Kidney epithelial cell (primary cell): ENCODE data around the gene IL23R. TPM values are rescaled to one million over a fixed set of nuclear protein-coding genes. Genes with fewer than 3 reads are reported as not detected.

Experiments used
- DNase-seq: peaks from one replicate; pipeline ENCODE4 v3.0.0-alpha.2; 2010; ENCODE audit warnings: low read depth
- H3K27me3 ChIP-seq: 2 replicates; pipeline ENCODE4 v1.6.0; 2011; ENCODE audit warnings: low read length; ENCODE audit not compliant: control insufficient read depth, insufficient read depth
- H3K36me3 ChIP-seq: 2 replicates; pipeline ENCODE4 v1.5.1; 2011; ENCODE audit warnings: low read length; ENCODE audit not compliant: control insufficient read depth, insufficient read depth
- H3K4me3 ChIP-seq: 2 replicates; pipeline ENCODE4 v1.5.1; 2011; ENCODE audit warnings: low read depth, mild to moderate bottlenecking, control low read depth, low read length
- CTCF ChIP-seq: IDR thresholded peaks from 2 replicates; pipeline ENCODE4 v1.5.1; 2011; ENCODE audit warnings: mild to moderate bottlenecking, moderate library complexity, low read length, control low read depth, inconsistent platforms; ENCODE audit not compliant: insufficient read depth, poor library complexity, severe bottlenecking
- total RNA-seq: library from RNA; depleted of rRNA; stranded (reverse); fragments of >200 nt; gene quantifications from 2 replicates; pipeline ENCODE4 v1.2.3, GENCODE V29; 2015

The IL23R gene
- total RNA-seq, 1 donor from 2014 or later, result not detected

DNA sequence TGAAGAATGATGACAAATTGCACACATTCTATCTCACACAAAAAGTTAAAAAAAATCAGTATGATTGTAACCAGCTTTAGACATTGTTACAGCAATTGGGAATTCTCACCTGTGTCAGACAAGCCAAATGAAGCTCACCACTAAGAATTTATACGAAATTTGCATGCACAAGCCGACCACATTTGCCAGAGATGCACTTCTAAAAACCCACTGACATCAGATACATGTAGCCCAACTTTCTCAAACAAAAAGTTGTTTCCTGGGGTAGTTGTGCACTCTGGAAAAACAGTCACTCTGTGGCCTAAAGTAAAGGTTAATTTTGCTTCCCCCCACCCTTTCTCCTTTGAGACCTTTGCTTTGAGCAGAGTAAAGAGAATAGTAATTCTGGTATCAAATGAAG is 73.5 kb downstream of the IL23R start:
- no peak overlapping the region for H3K4me3 ChIP-seq
- TF ChIP-seq CTCF, result no peak
- no peaks in the 10 kb centered on the region for H3K27me3 ChIP-seq
- H3K36me3 ChIP-seq, result no peaks in the 10 kb centered on the region
- DNase-seq, result no peak

GRCh38 chr1:67241200-67241746 is 75.0 kb downstream of the IL23R start:
- Histone ChIP-seq H3K27me3 (no peaks in the 10 kb centered on the region), H3K4me3 (no peak overlapping the region), H3K36me3 (no peaks in the 10 kb centered on the region)
- DNase-seq, result no peak
- no peak for TF ChIP-seq CTCF

GRCh38 chr1:67242016-67242415 is 75.8 kb downstream of the IL23R start:
- Histone ChIP-seq H3K27me3 (no peaks in the 10 kb centered on the region), H3K36me3 (no peaks in the 10 kb centered on the region), H3K4me3 (no peak overlapping the region)
- no peak for DNase-seq
- TF ChIP-seq CTCF, result no peak

- DNase-seq, result no peak
- H3K4me3 ChIP-seq, result no peak overlapping the region
These were observed 83.9 kb downstream of the IL23R start for GRCh38 chr1:67250051-67250653.

GRCh38 chr1:67256291-67257172 is 90.3 kb downstream of the IL23R start:
- no peak overlapping the region for H3K4me3 ChIP-seq
- no peak for DNase-seq
- H3K27me3 ChIP-seq, result no peaks in the 10 kb centered on the region
- TF ChIP-seq CTCF, result no peak
- no peaks in the 10 kb centered on the region for H3K36me3 ChIP-seq

More at GRCh38 chr1:67250051-67250653, 83.9 kb downstream of the IL23R start:
- TF ChIP-seq CTCF, result no peak
- Histone ChIP-seq H3K27me3 (no peaks in the 10 kb centered on the region), H3K36me3 (no peaks in the 10 kb centered on the region)
